Pancreas (tissue), 10 donors: ENCODE data around the gene COL5A3. TPM values are rescaled to one million over a fixed set of nuclear protein-coding genes. Genes with fewer than 3 reads are reported as not detected.

Experiments
- ATAC-seq, 4 donors: fragments of 200-7000 bp; cut with Tn5 transposase; one replicate each; pipeline versions ENCODE4 v1.8.0 to v1.9.1; 2020; ENCODE audit warnings: mild to moderate bottlenecking in 4 of 4, moderate library complexity in 4 of 4
- DNase-seq, 6 donors: peaks; one replicate each; pipeline ENCODE4 v3.0.0-alpha.2; 2020
- FAIRE-seq: peaks from 2 replicates; lab custom pipeline; 2012; peaks lifted over from hg19 to GRCh38; lab: Jason Lieb, UNC
- H3K27ac ChIP-seq, 4 donors: fragments of 200-600 bp; sonication (generic); 1 replicate in 3 of 4; 2 replicates in 1 of 4; pipeline versions ENCODE4 v1.5.0 to v1.8.0; 2020
- H3K27me3 ChIP-seq, 4 donors: fragments of 200-600 bp; one replicate each; pipeline ENCODE4 v1.8.0; 2021
- H3K36me3 ChIP-seq, 3 donors: fragments of 200-600 bp; sonication (generic) in 1 of 3; one replicate each; pipeline versions ENCODE4 v1.5.0 to v1.8.0; 2020 to 2021
- H3K4me1 ChIP-seq, 3 donors: fragments of 200-600 bp; one replicate each; pipeline ENCODE4 v1.8.0; 2021
- H3K4me3 ChIP-seq, 4 donors: fragments of 200-600 bp; sonication (generic) in 2 of 4; one replicate each; pipeline versions ENCODE4 v1.5.0 to v1.8.0; 2020 to 2021
- H3K9me3 ChIP-seq, 4 donors: fragments of 200-600 bp; one replicate each; pipeline ENCODE4 v1.8.0; 2021
- WGBS, 2 donors: extraction: QIAGEN DNeasy Blood & Tissue Kit; methylation state at CpG; one replicate each; pipeline ENCODE4 v1.1.7; 2013; 5-methylcytosine and 5-hydroxymethylcytosine counted together
- intact Hi-C, 3 donors: fragments of 100-400 bp; cut with DNase I; formaldehyde crosslinking; loops; one replicate each; pipeline versions ENCODE4 v1.11.1 to v1.14.2; 2022
- polyA plus RNA-seq, 2 donors: library from polyadenylated mRNA; stranded (reverse); fragments of 200-250 nt; gene quantifications; one replicate each; pipeline ENCODE4 v1.2.3, GENCODE V29; 2013
- total RNA-seq, 6 donors: library from RNA; stranded (reverse); fragmentation: NEBNext Ultra II Directional in 4 of 6; extraction: Animal tissue kit (Norgen Biotek cat#: 25700) in 4 of 6; gene quantifications; one replicate each; pipeline versions ENCODE4 v1.2.1 to v1.2.4, GENCODE V29; 2021 to 2023
- TF ChIP-seq, protein P1 (sequence below), 4 donors: fragments of 200-600 bp; sonication (generic) in 3 of 4; IDR thresholded peaks; one replicate each; pipeline versions ENCODE4 v1.5.0 to v1.8.0; 2021; ENCODE audit warnings: antibody characterized with exemption in 4 of 4
- donor health status: healthy with polysubstance abuse.
- donor health status: DM: no; HTN: no; CAD: no; lungs with moderate emphysema.
- donor health status: DM: no; HTN: no; CAD: no.
- donor health status: control.
- donor health status: control.
- donor health status: Bipolar disorder and iron deficiency.
- donor health status: DM: yes; HTN: yes; CAD: no.
- donor health status: DM: no; HTN: no; CAD: no.
- donor health status: DM: no; HTN: no; CAD: no.
- donor health status: DM: yes; HTN: yes; CAD: no.

COL5A3 gene
- total and polyA plus RNA-seq, 8 donors, result 1.0 to 8.7 (median 2.8) TPM

DNA sequence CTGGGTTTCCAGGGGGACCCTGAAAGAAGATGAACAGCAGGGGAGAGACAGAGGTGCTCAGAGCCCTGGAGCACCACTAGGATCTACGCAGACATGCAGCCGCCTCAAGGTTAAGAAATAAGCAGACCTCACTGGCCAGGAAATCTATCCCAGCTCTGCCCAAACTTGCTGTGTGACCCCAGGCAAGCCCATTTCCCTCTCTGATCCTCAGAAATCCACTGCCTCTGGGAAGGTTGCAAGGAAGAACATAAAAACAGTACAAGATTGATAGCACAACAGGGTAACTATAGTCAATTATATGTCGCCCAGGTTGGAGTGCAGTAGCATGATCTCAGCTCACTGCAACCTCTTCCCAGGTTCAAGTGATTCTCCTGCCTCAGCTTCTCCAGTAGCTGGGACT, 20.8 kb downstream of the COL5A3 start:
- Histone ChIP-seq H3K4me3 (no peak overlapping the region), H3K9me3 (no peaks in the 10 kb centered on the region), H3K27ac (no peak overlapping the region), H3K4me1 (no peaks in the 10 kb centered on the region), H3K36me3 (no peaks in the 10 kb centered on the region), H3K27me3 (no peaks in the 10 kb centered on the region)
- no peak for DNase-seq
- TF ChIP-seq, protein P1, sequence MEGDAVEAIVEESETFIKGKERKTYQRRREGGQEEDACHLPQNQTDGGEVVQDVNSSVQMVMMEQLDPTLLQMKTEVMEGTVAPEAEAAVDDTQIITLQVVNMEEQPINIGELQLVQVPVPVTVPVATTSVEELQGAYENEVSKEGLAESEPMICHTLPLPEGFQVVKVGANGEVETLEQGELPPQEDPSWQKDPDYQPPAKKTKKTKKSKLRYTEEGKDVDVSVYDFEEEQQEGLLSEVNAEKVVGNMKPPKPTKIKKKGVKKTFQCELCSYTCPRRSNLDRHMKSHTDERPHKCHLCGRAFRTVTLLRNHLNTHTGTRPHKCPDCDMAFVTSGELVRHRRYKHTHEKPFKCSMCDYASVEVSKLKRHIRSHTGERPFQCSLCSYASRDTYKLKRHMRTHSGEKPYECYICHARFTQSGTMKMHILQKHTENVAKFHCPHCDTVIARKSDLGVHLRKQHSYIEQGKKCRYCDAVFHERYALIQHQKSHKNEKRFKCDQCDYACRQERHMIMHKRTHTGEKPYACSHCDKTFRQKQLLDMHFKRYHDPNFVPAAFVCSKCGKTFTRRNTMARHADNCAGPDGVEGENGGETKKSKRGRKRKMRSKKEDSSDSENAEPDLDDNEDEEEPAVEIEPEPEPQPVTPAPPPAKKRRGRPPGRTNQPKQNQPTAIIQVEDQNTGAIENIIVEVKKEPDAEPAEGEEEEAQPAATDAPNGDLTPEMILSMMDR (IDR thresholded peaks at IDR 0.05), result no peak
- 65 to 81% methylated on average over 3 of the region's 3 CpGs for WGBS, 2 donors
- no peak for ATAC-seq
- FAIRE-seq, result no peak
- intact Hi-C loops, result no loop called here

DNA sequence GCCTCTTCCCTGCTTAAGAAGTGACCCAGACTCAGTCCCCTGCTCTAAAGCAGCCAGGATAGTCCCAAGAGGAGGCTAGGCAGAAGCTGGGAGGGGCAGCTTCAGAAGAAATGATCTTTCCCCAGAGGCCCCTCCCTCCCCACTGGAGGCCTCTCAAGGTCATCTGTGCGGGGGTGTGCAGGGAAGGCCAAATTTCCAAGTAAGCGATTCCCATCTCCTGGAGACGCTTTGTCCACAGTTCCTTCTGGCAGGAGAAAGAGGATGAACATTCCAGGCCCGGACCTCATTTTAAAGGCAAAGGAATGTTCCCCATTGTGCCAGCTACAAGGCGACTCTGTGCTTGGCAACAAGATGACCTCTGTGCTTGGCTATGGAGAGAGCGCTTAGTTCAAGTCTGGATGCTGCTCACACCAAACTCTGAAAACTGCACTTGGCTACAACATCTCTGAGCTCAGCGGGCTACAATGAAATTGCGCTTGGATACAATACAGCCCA, 23.5 kb downstream of the COL5A3 start:
- intact Hi-C loops, result no loop called here
- no peak overlapping the region for H3K4me3 ChIP-seq
- peak in 1 of 6 donors; percentile 16 for DNase-seq
- H3K4me1 ChIP-seq, result no peaks in the 10 kb centered on the region
- TF ChIP-seq, protein P1 (IDR thresholded peaks at IDR 0.05), result no peak
- H3K36me3 ChIP-seq, result no peaks in the 10 kb centered on the region
- H3K9me3 ChIP-seq, result no peaks in the 10 kb centered on the region
- H3K27ac ChIP-seq, result no peak overlapping the region
- no peak for FAIRE-seq
- ATAC-seq, result peak; percentile 13 to 45 (median 37)
- WGBS, 2 donors, result 40 to 45% methylated on average over 8 of the region's 8 CpGs
- no peaks in the 10 kb centered on the region for H3K27me3 ChIP-seq

DNA sequence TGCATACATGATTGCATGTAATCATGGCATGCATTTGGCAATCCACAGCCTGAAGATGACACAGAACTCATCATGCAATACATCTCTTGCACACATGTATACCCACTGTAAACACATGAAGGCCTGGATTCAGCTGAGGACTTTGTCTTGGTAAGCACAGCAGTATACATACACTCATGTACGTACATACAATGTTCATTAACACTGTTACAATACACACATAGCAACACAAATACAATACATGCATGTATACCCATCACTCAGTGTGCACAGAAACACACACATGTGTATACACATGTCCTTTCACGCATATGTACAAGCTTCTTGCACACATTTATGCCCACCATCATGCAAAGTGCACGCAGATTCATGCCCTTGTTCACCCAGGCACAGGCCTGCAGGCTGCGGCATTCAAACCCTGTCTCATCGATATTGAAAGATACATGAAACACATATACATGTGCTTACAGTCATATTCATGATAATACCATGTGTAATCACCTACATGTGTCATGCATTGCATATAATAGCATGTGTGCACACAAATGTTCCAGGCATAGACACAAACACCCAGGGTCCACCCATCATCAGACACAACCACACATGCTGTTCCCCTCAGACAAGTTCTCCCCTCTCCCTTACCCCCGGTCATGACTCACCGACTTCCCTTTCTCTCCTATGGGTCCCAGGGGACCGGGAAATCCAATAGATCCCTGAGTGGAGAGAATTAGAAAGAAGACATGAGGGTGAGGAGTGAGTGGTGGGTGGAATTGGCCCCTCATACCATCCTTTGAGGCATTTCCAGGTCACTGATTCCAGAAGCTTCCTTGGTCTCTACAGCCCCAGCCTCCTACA, 28.7 kb downstream of the COL5A3 start:
- Histone ChIP-seq H3K36me3 (no peaks in the 10 kb centered on the region), H3K27me3 (no peaks in the 10 kb centered on the region), H3K27ac (no peak overlapping the region), H3K4me3 (no peak overlapping the region), H3K4me1 (no peaks in the 10 kb centered on the region), H3K9me3 (no peaks in the 10 kb centered on the region)
- TF ChIP-seq, protein P1 (IDR thresholded peaks at IDR 0.05), result no peak
- ATAC-seq, result no peak
- DNase-seq, result no peak
- FAIRE-seq, result no peak
- 70 to 76% methylated on average over 8 of the region's 8 CpGs for WGBS, 2 donors
- intact Hi-C loops, result no loop called here

DNA sequence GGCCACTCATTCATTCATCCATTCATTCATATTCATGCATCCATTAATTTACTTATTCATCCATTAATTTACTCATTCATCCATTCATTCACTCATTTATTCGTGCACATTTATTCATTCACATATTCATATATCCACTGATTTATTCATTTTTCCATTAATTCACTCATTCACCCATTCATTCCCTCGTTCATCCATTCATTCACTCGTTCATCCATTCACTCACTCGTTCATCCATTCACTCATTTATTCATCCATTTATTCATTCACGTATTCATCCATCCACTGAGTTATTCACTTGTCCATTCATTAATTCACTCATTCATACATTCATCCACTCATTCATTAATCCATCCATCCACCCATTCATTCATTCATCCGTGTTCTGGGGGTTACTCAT, 38.2 kb downstream of the COL5A3 start:
- Histone ChIP-seq H3K27me3 (no peaks in the 10 kb centered on the region), H3K4me3 (no peak overlapping the region), H3K9me3 (no peaks in the 10 kb centered on the region), H3K36me3 (no peaks in the 10 kb centered on the region), H3K4me1 (no peaks in the 10 kb centered on the region), H3K27ac (no peak overlapping the region)
- 61 to 75% methylated on average over 6 of the region's 6 CpGs for WGBS, 2 donors
- FAIRE-seq (no peak), ATAC-seq (no peak), DNase-seq (no peak)
- TF ChIP-seq, protein P1 (IDR thresholded peaks at IDR 0.05), result no peak
- intact Hi-C loops, result no loop called here
